Natural killer cell (primary cell): ENCODE data around the gene OGFOD3. TPM values are rescaled to one million over a fixed set of nuclear protein-coding genes. Genes with fewer than 3 reads are reported as not detected.

ENCODE experiments used
- ATAC-seq, 3 donors: fragments of 150-1000 bp in 2 of 3; fragments of 200-7000 bp in 1 of 3; cut with Tn5 transposase; 1 replicate in 1 of 3; 2 replicates in 2 of 3; pipeline ENCODE4 v1.10.0; 2021; ENCODE audit warnings: mild to moderate bottlenecking in 2 of 3, moderate library complexity in 2 of 3
- DNase-seq, 2 donors: peaks; one replicate each; pipeline versions ENCODE4 v3.0.0 to v3.0.0-alpha.2; 2013 to 2021; ENCODE audit warnings: mixed read lengths in 1 of 2
- H3K27ac ChIP-seq: one replicate; pipeline ENCODE4 v1.5.1; 2013; ENCODE audit warnings: mild to moderate bottlenecking, low read length
- H3K27me3 ChIP-seq: one replicate; pipeline ENCODE4 v1.6.1; 2013; ENCODE audit warnings: low read length; ENCODE audit not compliant: control insufficient read depth, insufficient read depth
- H3K36me3 ChIP-seq: one replicate; pipeline ENCODE4 v1.6.1; 2013; ENCODE audit warnings: low read length; ENCODE audit not compliant: control insufficient read depth, insufficient read depth
- H3K4me1 ChIP-seq: one replicate; pipeline ENCODE4 v1.6.1; 2013; ENCODE audit warnings: low read length; ENCODE audit not compliant: control insufficient read depth, insufficient read depth
- H3K4me3 ChIP-seq: one replicate; pipeline ENCODE4 v1.5.1; 2013; ENCODE audit warnings: low read length
- H3K9me3 ChIP-seq: one replicate; pipeline ENCODE4 v1.6.1; 2013; ENCODE audit warnings: low read length; ENCODE audit not compliant: control insufficient read depth, insufficient read depth
- H3K27ac Mint-ChIP-seq, 2 donors: one replicate each; pipeline ENCODE4 v1.8.0; 2022; ENCODE audit warnings: mild to moderate bottlenecking in 2 of 2, mixed read lengths in 2 of 2, moderate library complexity in 1 of 2
- H3K27me3 Mint-ChIP-seq, 2 donors: one replicate each; pipeline ENCODE4 v1.8.0; 2022; ENCODE audit warnings: low read depth in 2 of 2, mixed read lengths in 2 of 2
- H3K36me3 Mint-ChIP-seq: one replicate; pipeline ENCODE4 v1.8.0; 2022; ENCODE audit warnings: mixed read lengths
- H3K4me1 Mint-ChIP-seq, 2 donors: one replicate each; pipeline ENCODE4 v1.8.0; 2022; ENCODE audit warnings: mixed read lengths in 2 of 2
- H3K4me3 Mint-ChIP-seq: one replicate; pipeline ENCODE4 v1.8.0; 2022; ENCODE audit warnings: mild to moderate bottlenecking, moderate library complexity, mixed read lengths
- H3K9me3 Mint-ChIP-seq, 2 donors: one replicate each; pipeline ENCODE4 v1.8.0; 2022; ENCODE audit warnings: mixed read lengths in 2 of 2
- WGBS: methylation state at CpG from one replicate; pipeline ENCODE4 v1.1.7; 2013; ENCODE audit warnings: missing lambda C conversion rate; ENCODE audit not compliant: insufficient coverage; 5-methylcytosine and 5-hydroxymethylcytosine counted together
- intact Hi-C: fragments of 100-400 bp; cut with micrococcal nuclease; formaldehyde crosslinking; loops from one replicate; pipeline ENCODE4 v1.14.2; 2022
- total RNA-seq, 4 donors: library from RNA; stranded (reverse); fragments of 120-200 nt in 1 of 4; gene quantifications; one replicate each; pipeline versions ENCODE4 v1.2.3 to v1.2.4, GENCODE V29; 2013 to 2022
- TF ChIP-seq, protein P1 (sequence below): fragments of 200-600 bp; IDR thresholded peaks from one replicate; pipeline ENCODE4 v1.8.0; 2022; ENCODE audit warnings: antibody characterized with exemption

The OGFOD3 gene
- total RNA-seq, 3 donors from 2014 or later (not counting 1 experiment from before 2014, with no cell fraction given), result 21.6 to 28.6 (median 23.3) TPM

DNA sequence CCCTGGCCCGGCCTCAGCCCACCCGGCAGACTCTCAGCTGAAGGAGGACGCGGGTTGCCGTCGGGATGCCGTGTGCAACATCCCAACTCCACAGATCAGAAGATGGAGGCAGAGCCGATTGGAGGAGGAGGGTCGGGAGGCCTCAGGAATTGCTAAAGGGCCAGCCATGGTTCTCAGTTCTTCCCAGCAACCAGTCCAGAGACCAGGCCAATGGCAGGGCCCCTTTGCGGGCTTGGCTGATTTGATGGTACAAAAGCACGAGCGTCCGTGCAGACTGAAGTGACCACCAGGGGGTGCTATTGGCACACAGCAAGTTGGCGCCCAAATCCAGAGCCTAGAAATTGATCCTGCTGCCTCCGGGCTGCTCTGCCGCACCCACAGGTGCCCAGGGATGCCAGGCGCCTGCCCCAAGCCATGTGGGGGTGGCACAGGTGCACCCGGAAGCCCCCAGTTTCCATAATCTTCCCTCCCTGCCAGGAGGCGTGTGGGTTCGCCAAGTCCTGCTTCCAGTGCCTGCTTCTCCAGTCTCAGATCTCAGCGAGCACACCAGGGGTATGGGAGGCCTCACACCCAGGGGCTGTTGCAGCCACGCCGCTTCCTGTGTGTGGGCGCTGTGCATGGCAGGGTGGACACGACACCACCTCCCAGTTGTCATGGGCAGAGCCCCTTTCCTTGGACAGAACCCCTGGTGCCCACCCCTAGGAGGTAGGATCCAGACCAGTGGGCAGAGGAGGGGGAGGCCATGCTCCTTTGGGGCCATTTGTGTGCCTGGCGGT, 66.5 kb downstream of the OGFOD3 start:
- Histone ChIP-seq H3K4me3 (no peak overlapping the region), H3K27ac (no peak overlapping the region), H3K9me3 (no peaks in the 10 kb centered on the region), H3K36me3 (no peaks in the 10 kb centered on the region), H3K4me1 (peaks cover 28% of the 10 kb centered on the region), H3K27me3 (no peaks in the 10 kb centered on the region)
- Mint-ChIP-seq H3K27me3 (peaks cover 0 to 6% of the 10 kb centered on the region in 2 donors), H3K9me3 (no peaks in the 10 kb centered on the region), H3K4me3 (no peak overlapping the region), H3K27ac (no peak overlapping the region), H3K36me3 (no peaks in the 10 kb centered on the region), H3K4me1 (peaks cover 0 to 20% of the 10 kb centered on the region in 2 donors)
- intact Hi-C loops, result loop anchor here (1.0 to 5.0 kb wide), 3 partner anchors 65 to 202 kb away; partner anchors contain the start of genes HEXD and OGFOD3
- WGBS, result 43% methylated on average over 26 of the region's 26 CpGs
- peak; percentile 76 to 94 for DNase-seq
- TF ChIP-seq, protein P1, sequence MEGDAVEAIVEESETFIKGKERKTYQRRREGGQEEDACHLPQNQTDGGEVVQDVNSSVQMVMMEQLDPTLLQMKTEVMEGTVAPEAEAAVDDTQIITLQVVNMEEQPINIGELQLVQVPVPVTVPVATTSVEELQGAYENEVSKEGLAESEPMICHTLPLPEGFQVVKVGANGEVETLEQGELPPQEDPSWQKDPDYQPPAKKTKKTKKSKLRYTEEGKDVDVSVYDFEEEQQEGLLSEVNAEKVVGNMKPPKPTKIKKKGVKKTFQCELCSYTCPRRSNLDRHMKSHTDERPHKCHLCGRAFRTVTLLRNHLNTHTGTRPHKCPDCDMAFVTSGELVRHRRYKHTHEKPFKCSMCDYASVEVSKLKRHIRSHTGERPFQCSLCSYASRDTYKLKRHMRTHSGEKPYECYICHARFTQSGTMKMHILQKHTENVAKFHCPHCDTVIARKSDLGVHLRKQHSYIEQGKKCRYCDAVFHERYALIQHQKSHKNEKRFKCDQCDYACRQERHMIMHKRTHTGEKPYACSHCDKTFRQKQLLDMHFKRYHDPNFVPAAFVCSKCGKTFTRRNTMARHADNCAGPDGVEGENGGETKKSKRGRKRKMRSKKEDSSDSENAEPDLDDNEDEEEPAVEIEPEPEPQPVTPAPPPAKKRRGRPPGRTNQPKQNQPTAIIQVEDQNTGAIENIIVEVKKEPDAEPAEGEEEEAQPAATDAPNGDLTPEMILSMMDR, result peak; percentile 97
- ATAC-seq, result peak; percentile 63 to 83 (median 64)

DNA sequence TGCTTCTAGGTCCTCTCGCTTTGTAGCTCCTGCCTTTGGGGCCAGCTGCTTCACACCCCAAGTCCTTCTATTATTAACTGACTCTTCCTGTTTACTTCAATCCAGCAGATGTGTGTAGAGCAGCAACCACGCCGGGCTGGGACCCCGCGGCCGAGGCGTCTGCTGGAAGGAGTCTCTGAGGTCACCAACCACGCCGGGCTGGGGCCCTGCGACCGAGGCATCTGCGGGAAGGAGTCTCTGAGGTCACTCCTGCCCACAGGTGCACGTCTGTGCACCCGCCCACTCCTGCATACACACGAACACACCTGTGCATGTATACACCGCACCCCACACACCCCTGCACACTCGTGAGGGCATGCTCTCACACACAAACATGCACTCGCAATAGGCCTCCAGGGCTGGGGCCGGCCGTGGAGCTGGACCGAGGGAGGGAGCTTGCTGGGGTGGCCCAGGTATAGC, 67.1 kb downstream of the OGFOD3 start:
- Histone ChIP-seq H3K4me3 (no peak overlapping the region), H3K27me3 (no peaks in the 10 kb centered on the region), H3K9me3 (no peaks in the 10 kb centered on the region), H3K4me1 (peaks cover 32% of the 10 kb centered on the region), H3K36me3 (no peaks in the 10 kb centered on the region), H3K27ac (no peak overlapping the region)
- no peaks in the 10 kb centered on the region for H3K9me3 Mint-ChIP-seq
- no peak for DNase-seq
- WGBS, result 32% methylated on average over 21 of the region's 21 CpGs
- intact Hi-C loops, result loop anchor here (1.0 to 5.0 kb wide), 2 partner anchors 66 to 203 kb away; partner anchors contain the start of genes HEXD and OGFOD3
- H3K27me3 Mint-ChIP-seq, result peaks cover 0 to 9% of the 10 kb centered on the region in 2 donors
- peaks cover 4 to 25% of the 10 kb centered on the region in 2 donors for H3K4me1 Mint-ChIP-seq
- ATAC-seq, result peak in 1 of 3 donors; percentile 5
- H3K27ac Mint-ChIP-seq, result peak overlapping the region; percentile 41 to 72
- H3K4me3 Mint-ChIP-seq, result no peak overlapping the region
- TF ChIP-seq, protein P1, result no peak
- H3K36me3 Mint-ChIP-seq, result no peaks in the 10 kb centered on the region

DNA sequence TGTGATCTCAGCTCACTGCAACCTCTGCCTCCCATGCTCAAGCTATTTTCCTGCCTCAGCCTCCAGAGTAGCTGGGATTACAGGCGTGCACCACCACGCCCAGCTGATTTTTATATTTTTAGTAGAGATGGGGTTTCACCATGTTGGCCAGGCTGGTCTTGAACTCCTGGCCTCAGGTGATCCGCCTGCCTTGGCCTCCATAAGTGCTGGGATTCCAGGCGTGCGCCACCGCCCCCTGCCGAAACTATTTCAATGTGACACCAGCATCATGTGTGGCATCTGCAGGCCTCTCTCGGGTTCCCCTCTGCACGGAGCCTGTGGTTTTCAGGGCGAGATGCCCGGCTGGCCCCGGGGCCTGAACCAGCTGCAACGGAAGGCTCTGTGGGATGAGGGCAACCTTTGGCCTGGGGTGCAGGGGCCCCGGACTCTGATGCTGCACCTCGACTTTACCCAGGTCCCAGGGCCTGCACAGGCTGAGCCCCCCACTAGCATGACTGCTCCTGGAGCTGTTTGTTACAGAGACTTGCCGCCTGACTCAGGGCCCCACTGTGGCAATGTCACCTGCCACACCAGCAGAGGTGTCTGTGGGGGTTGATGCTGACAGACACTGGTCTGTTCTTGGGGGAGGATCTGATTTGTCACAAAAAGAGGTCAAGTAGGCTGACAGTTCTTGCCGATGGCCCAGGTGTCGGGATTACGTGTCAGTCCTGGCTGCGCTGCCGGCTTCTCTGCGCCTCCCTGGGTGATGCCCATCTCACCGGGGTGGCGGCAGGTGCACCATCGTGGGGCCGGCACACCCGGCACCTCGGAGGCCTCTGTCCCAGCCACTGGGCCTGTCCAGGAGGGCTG, 68.0 kb downstream of the OGFOD3 start:
- intact Hi-C loops, result loop anchor here (1.0 to 5.0 kb wide), 2 partner anchors 67 to 204 kb away; partner anchors contain the start of genes HEXD and OGFOD3
- Mint-ChIP-seq H3K9me3 (no peaks in the 10 kb centered on the region), H3K27ac (peak overlapping the region; percentile 56 to 72), H3K27me3 (peaks cover 0 to 11% of the 10 kb centered on the region in 2 donors), H3K36me3 (no peaks in the 10 kb centered on the region), H3K4me3 (peak overlapping the region; percentile 21), H3K4me1 (peaks cover 5 to 28% of the 10 kb centered on the region in 2 donors)
- DNase-seq (peak; percentile 52 to 54), ATAC-seq (peak; percentile 55 to 85 (median 78))
- 52% methylated on average over 28 of the region's 28 CpGs for WGBS
- H3K27ac ChIP-seq, result peak overlapping the region; percentile 33
- no peaks in the 10 kb centered on the region for H3K9me3 ChIP-seq
- no peak overlapping the region for H3K4me3 ChIP-seq
- no peaks in the 10 kb centered on the region for H3K36me3 ChIP-seq
- peaks cover 1% of the 10 kb centered on the region for H3K27me3 ChIP-seq
- peaks cover 32% of the 10 kb centered on the region for H3K4me1 ChIP-seq
- TF ChIP-seq, protein P1, result no peak
